Head of caudate nucleus (tissue), 42 donors: ENCODE measurements around the gene CERKL.
A peak's percentile ranks its signal among the peaks of the same experiment; 100 is the strongest.

ENCODE experiments used
- DNase-seq, 42 donors: peaks; one replicate each; pipeline versions ENCODE4 v3.0.0 to v3.0.0-alpha.2; 2020 to 2021; ENCODE audit warnings: mixed read lengths in 7 of 42
- intact Hi-C: fragments of 100-400 bp; cut with DNase I; formaldehyde crosslinking; loops from one replicate; pipeline ENCODE4 v1.15.0; 2022

The CERKL gene

GRCh38 chr2:181588546-181588945 lies 68.4 kb downstream of the CERKL start:
- intact Hi-C loops: no loop called here
- DNase-seq: no peak

GRCh38 chr2:181586569-181587081 lies 70.3 kb downstream of the CERKL start:
- DNase-seq: no peak
- intact Hi-C loops: no loop called here

- intact Hi-C loops: no loop called here
- no peak for DNase-seq
Observed at GRCh38 chr2:181585732-181586131, 71.2 kb downstream of the CERKL start.

- no peak for DNase-seq
- intact Hi-C loops: no loop called here
Observed at GRCh38 chr2:181581534-181581933, 75.4 kb downstream of the CERKL start.

GRCh38 chr2:181578829-181579228 lies 78.1 kb downstream of the CERKL start:
- DNase-seq: no peak
- intact Hi-C loops: loop anchor here (10.0 kb wide), 1 partner anchor 136 kb away; no protein-coding TSS in a partner anchor

GRCh38 chr2:181576431-181576830 lies 80.5 kb downstream of the CERKL start:
- intact Hi-C loops: loop anchor here (10.0 kb wide), 1 partner anchor 138 kb away; no protein-coding TSS in a partner anchor
- DNase-seq: no peak

- DNase-seq: no peak
- intact Hi-C loops: loop anchor here (10.0 kb wide), 1 partner anchor 139 kb away; no protein-coding TSS in a partner anchor
Observed at GRCh38 chr2:181575650-181576025, 81.3 kb downstream of the CERKL start.

GRCh38 chr2:181575024-181575649 lies 81.8 kb downstream of the CERKL start:
- intact Hi-C loops: loop anchor here (10.0 kb wide), 1 partner anchor 140 kb away; no protein-coding TSS in a partner anchor
- no peak for DNase-seq

GRCh38 chr2:181574321-181574720 lies 82.6 kb downstream of the CERKL start:
- no peak for DNase-seq
- intact Hi-C loops: loop anchor here (10.0 kb wide), 1 partner anchor 140 kb away; no protein-coding TSS in a partner anchor

GRCh38 chr2:181573140-181573736 lies 83.7 kb downstream of the CERKL start:
- intact Hi-C loops: loop anchor here (10.0 kb wide), 1 partner anchor 142 kb away; no protein-coding TSS in a partner anchor
- peak in 1 of 42 donors; percentile 17 for DNase-seq

- intact Hi-C loops: loop anchor here (10.0 kb wide), 1 partner anchor 144 kb away; no protein-coding TSS in a partner anchor
- no peak for DNase-seq
Observed at GRCh38 chr2:181570833-181571661, 85.9 kb downstream of the CERKL start.

- intact Hi-C loops: loop anchor here (10.0 kb wide), 1 partner anchor 145 kb away; no protein-coding TSS in a partner anchor
- no peak for DNase-seq
Observed at GRCh38 chr2:181570059-181570458, 86.8 kb downstream of the CERKL start.

- intact Hi-C loops: no loop called here
- DNase-seq: peak in 1 of 42 donors; percentile 2
Observed at GRCh38 chr2:181566334-181567032, 90.4 kb downstream of the CERKL start.

- DNase-seq: no peak
- intact Hi-C loops: no loop called here
Observed at GRCh38 chr2:181563101-181563692, 93.7 kb downstream of the CERKL start.

GRCh38 chr2:181558371-181558770 lies 98.5 kb downstream of the CERKL start:
- intact Hi-C loops: no loop called here
- DNase-seq: no peak

GRCh38 chr2:181554061-181554830 lies 102.7 kb downstream of the CERKL start:
- no peak for DNase-seq
- intact Hi-C loops: no loop called here

GRCh38 chr2:181553244-181553643 lies 103.7 kb downstream of the CERKL start:
- no peak for DNase-seq
- intact Hi-C loops: no loop called here

GRCh38 chr2:181552808-181553207 lies 104.1 kb downstream of the CERKL start:
- intact Hi-C loops: no loop called here
- DNase-seq: no peak
